GM21515 (cell line): ENCODE results near the gene GPX4.

Experiments
- ATAC-seq: cut with Tn5 transposase; IDR thresholded peaks from one replicate; pipeline ENCODE4 v1.9.1; 2021; ENCODE audit not compliant: unreplicated experiment

The GPX4 gene

GRCh38 chr19:1147934-1148549, 44.2 kb downstream of the GPX4 start:
- ATAC-seq = no peak

GRCh38 chr19:1149259-1150045, 45.7 kb downstream of the GPX4 start:
- no peak for ATAC-seq

DNA sequence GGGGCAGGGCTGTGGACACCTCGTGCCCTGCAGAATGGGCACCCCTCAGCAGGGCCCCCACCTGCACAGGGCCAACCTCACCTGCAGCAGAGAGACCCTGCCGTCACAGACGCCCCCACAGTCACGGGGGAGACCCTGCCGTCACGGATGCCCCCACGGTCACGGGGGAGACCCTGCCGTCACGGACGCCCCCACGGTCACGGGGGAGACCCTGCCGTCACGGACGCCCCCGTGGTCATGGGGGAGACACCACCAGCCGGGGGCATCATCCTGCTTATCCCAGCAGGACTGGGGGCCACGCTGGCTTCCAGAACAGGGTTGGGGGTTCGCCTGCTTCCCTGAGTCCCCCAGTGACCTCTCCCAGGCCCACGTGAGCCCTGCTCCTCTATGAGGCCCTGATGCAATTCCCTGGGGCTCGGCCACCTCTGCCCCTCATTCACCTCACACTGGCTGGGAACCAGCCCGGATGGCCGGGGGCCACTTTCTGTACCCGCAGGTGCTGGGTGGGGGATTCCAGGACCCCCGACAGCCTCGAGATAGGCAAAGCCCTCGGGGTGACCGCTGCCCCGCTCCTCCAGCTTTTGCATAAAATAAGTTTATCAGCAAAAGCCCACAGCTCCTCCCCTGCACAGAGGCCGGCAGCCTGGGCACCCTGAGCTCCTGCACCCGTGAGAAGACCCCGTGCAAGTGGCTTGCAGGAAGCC, 46.7 kb downstream of the GPX4 start:
- ATAC-seq = no peak

DNA sequence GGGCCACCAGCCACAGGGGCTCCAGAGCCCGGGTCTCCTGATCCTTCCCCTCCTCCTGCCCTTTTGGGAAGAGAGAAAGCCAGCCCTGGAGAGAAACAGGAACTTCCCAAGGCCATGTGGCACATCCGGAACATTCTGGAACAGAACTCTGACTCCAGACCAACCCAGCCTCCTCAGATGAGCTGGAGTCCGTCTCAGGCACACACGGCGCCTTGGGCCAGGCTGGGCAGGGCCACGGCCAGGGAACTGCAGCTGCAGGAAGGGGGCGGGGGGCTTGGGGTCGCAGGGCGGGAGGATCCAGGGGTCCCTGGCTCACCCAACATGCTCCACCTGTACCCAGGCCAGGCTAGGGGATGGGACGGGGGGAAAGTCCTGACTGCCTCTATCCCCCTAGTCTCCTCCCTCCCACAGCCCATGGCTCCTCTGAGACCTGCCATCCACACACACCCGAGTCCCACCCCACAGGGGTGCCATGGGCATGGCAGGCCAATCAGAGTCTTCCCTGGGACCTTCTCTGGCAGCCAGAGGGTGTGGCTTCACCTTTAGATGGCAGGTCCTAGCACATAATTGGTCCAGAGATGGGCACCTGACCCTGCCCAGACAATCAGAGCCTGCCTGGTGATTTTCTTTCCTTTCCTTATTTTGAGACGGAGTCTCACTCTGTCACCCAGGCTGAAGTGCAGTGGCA, 47.4 kb downstream of the GPX4 start:
- no peak for ATAC-seq

- no peak for ATAC-seq
Measured at GRCh38 chr19:1151917-1152587, 48.3 kb downstream of the GPX4 start.

GRCh38 chr19:1153891-1154730, 50.3 kb downstream of the GPX4 start:
- ATAC-seq = no peak

DNA sequence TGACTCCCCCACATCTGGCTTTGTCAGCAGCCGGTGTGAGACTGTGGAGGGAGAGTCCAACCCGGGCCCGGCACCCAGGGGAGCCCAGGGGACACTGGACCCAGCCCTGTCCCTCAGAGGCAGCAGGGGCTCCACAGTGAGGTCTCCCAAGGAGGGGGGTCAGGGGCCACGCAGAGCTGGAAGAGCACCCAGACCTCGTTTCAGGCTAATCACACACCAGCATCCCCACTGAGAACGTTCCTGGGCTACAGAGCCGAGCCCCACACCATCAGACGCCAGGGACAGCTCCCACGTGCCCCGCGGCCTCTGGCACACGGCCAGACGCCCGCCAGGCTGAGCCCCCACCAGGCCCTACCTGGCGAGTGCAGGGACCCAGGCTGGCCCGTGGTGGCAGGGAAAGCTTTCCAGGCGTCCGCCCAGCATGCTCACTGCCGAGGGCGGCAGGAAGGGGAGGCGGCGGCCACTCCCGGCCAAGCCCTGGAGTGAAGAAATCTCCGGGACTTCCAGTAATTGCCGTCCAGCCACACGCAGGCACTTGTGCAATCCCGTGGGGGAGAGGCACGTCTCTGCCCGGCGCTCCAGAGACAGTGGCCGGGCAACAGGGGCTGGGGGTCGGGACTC, 51.0 kb downstream of the GPX4 start:
- ATAC-seq = no peak

DNA sequence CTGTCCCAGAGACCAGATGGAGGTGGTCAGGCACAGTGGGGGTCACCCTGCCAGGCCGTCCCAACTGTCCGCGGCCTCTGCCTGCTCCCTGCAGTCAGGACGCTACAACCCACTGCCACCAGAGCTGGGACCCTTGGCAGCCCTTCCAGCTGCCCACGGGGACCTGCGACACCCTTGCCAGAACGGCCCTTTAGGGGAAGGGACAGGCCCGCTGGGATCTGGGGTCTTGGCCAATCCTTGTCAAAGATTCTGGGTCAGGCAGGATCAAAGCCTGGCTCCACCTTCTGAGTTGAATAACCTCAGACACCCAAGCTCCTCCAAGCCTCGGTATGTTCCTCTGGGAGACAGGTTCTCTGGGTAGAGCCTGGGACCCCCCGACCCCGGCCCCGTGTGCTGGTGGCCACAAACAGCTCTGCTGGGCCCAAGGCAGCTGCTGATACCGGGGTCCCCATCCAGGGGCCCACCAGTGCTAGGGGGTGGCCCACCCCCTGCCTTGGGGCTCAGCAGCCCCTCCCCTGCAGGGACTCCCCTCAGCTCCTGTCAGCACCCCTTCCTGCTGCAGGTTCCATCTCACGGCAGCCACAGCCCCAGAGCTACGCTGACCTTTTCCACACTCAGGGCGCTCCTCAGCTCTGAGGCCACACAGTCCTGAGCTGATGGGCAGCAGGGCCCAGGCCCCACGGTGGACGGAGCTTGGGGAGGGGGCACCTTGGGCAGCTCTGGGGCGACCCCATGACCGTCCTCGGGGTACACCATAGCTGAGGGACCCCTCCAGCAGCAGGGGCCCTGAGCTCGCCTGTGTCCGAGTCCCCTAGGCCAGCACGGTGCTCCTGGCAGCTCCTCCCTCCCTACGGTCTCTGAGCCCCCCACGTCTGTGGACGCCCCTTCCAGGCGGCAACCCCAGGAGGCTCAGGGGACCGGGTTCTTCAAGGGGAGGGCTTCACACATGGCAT, 51.8 kb downstream of the GPX4 start:
- no peak for ATAC-seq
